IMR-90 (cell line): Measurements from ENCODE around the gene EDA. TPM values are rescaled to one million over a fixed set of nuclear protein-coding genes. Genes with fewer than 3 reads are reported as not detected.

Source experiments
- ATAC-seq: fragments of 200-7000 bp; cut with Tn5 transposase; 2 replicates; pipeline ENCODE4 v1.9.1; 2020; ENCODE audit warnings: low read depth, mild to moderate bottlenecking, moderate library complexity
- BruUV-seq: library from RNA; stranded (reverse); fragments of 400-500 nt; replicated peaks from 2 replicates; lab custom pipeline; 2021; lab: Mats Ljungman, UMichigan
- CTCF ChIA-PET: fragments of 300-600 bp; formaldehyde crosslinking; extraction: SDS; loops from one replicate; lab custom pipeline; 2021; ENCODE audit warnings: antibody characterized with exemption; lab: Yijun Ruan, JAX
- POLR2A ChIA-PET: fragments of 300-600 bp; sonication (Branson Sonifier 250); formaldehyde crosslinking; loops from one replicate; lab custom pipeline; 2022; ENCODE audit warnings: antibody characterized with exemption; ENCODE audit not compliant: unreplicated experiment; lab: Charles Lee
- DNase-seq: peaks from one replicate; pipeline ENCODE4 v3.0.0; 2013
- H2AFZ ChIP-seq: replicated peaks from 2 replicates; pipeline ENCODE3; 2013; ENCODE audit warnings: low read length, mild to moderate bottlenecking; ENCODE audit not compliant: poor library complexity
- H2AK5ac ChIP-seq: 2 replicates; pipeline ENCODE4 v1.6.1; 2013; ENCODE audit warnings: low read depth, low read length, inconsistent platforms
- H2AK9ac ChIP-seq: replicated peaks from 2 replicates; pipeline ENCODE3; 2013; ENCODE audit warnings: mild to moderate bottlenecking, low read depth, low read length, moderate library complexity; ENCODE audit not compliant: poor library complexity
- H2BK120ac ChIP-seq: 2 replicates; pipeline ENCODE4 v1.6.1; 2013; ENCODE audit warnings: low read depth, low read length, inconsistent platforms
- H2BK15ac ChIP-seq: 3 replicates; pipeline ENCODE4 v1.6.1; 2013; ENCODE audit warnings: low read depth, low read length, inconsistent platforms
- H2BK20ac ChIP-seq: 2 replicates; pipeline ENCODE4 v1.6.1; 2013; ENCODE audit warnings: low read depth, mild to moderate bottlenecking, inconsistent platforms, low read length, moderate library complexity
- H2BK5ac ChIP-seq: 2 replicates; pipeline ENCODE4 v1.6.1; 2013; ENCODE audit warnings: mild to moderate bottlenecking, low read depth, low read length, inconsistent platforms; ENCODE audit not compliant: poor library complexity, severe bottlenecking
- H3K14ac ChIP-seq: replicated peaks from 2 replicates; pipeline ENCODE4 v1.6.1; 2013; ENCODE audit warnings: low read depth, low read length, inconsistent platforms
- H3K18ac ChIP-seq: 2 replicates; pipeline ENCODE4 v1.6.1; 2013; ENCODE audit warnings: low read depth, low read length, control low read depth
- H3K23ac ChIP-seq: 2 replicates; pipeline ENCODE4 v1.6.1; 2013; ENCODE audit warnings: low read depth, low read length, inconsistent platforms
- H3K27ac ChIP-seq: 2 replicates; pipeline ENCODE4 v1.5.1; 2013; ENCODE audit warnings: mild to moderate bottlenecking, control low read depth, low read length; ENCODE audit not compliant: insufficient read depth
- H3K27me3 ChIP-seq: 2 replicates; pipeline ENCODE4 v1.6.1; 2013; ENCODE audit warnings: low read length; ENCODE audit not compliant: control insufficient read depth, insufficient read depth
- H3K36me3 ChIP-seq: 2 replicates; pipeline ENCODE4 v1.6.1; 2013; ENCODE audit warnings: low read length, mixed read lengths; ENCODE audit not compliant: control insufficient read depth, insufficient read depth
- H3K4ac ChIP-seq: 2 replicates; pipeline ENCODE4 v1.6.1; 2013; ENCODE audit warnings: low read depth, low read length, inconsistent platforms
- H3K4me1 ChIP-seq: 2 replicates; pipeline ENCODE4 v1.6.1; 2013; ENCODE audit warnings: low read length, mixed read lengths; ENCODE audit not compliant: control insufficient read depth, insufficient read depth
- H3K4me2 ChIP-seq: 2 replicates; pipeline ENCODE4 v1.6.1; 2013; ENCODE audit warnings: low read depth, mild to moderate bottlenecking, control low read depth, low read length, moderate library complexity
- H3K4me3 ChIP-seq: 2 replicates; pipeline ENCODE4 v1.5.1; 2013; ENCODE audit warnings: low read depth, mild to moderate bottlenecking, control low read depth, low read length, moderate library complexity; ENCODE audit not compliant: insufficient read depth
- H3K56ac ChIP-seq: 2 replicates; pipeline ENCODE4 v1.6.1; 2013; ENCODE audit warnings: low read length, inconsistent platforms; ENCODE audit not compliant: insufficient read depth; ENCODE audit errors: extremely low read depth
- H3K79me1 ChIP-seq, 2 experiments: 2 replicates each; pipeline ENCODE4 v1.6.1; 2013; ENCODE audit warnings: low read length in 2 of 2, inconsistent platforms in 1 of 2, low read depth in 1 of 2
- H3K9ac ChIP-seq: 2 replicates; pipeline ENCODE4 v1.6.1; 2013; ENCODE audit warnings: low read depth, low read length, control low read depth
- H3K9me1 ChIP-seq: 2 replicates; pipeline ENCODE4 v1.6.1; 2013; ENCODE audit warnings: low read length, inconsistent platforms; ENCODE audit not compliant: insufficient read depth
- H3K9me3 ChIP-seq: 2 replicates; pipeline ENCODE4 v1.6.1; 2013; ENCODE audit warnings: low read length; ENCODE audit not compliant: control insufficient read depth, insufficient read depth
- H4K20me1 ChIP-seq: 2 replicates; pipeline ENCODE4 v1.6.1; 2013; ENCODE audit warnings: low read length, inconsistent platforms; ENCODE audit not compliant: insufficient read depth
- H4K5ac ChIP-seq: 2 replicates; pipeline ENCODE4 v1.6.1; 2013; ENCODE audit warnings: mild to moderate bottlenecking, low read depth, low read length, control low read depth
- H4K8ac ChIP-seq, 2 experiments: 2 replicates each; pipeline ENCODE4 v1.6.1; 2013; ENCODE audit warnings: low read depth in 2 of 2, low read length in 2 of 2, control low read depth in 1 of 2, inconsistent platforms in 1 of 2
- H4K91ac ChIP-seq: 2 replicates; pipeline ENCODE4 v1.6.1; 2013; ENCODE audit warnings: low read depth, low read length, inconsistent platforms; ENCODE audit not compliant: insufficient read depth
- FOS ChIP-seq: fragments of 150-350 bp; IDR thresholded peaks from 2 replicates; pipeline ENCODE4 v1.6.1; 2016; ENCODE audit warnings: low read depth, low read length
- POLR2A ChIP-seq: IDR thresholded peaks from 2 replicates; pipeline ENCODE4 v1.6.1; 2012; ENCODE audit warnings: mild to moderate bottlenecking, low read depth, low read length
- WGBS, 2 experiments: methylation state at CpG; one replicate each; pipeline versions ENCODE4 v1.1.5 to v1.1.7; 2013; ENCODE audit warnings: missing lambda C conversion rate in 2 of 2; ENCODE audit not compliant: insufficient read length in 1 of 2; ENCODE audit errors: extremely low coverage in 2 of 2; 5-methylcytosine and 5-hydroxymethylcytosine counted together
- dilution Hi-C: fragments of 300-500 bp; cut with HindIII; formaldehyde crosslinking; loops from one replicate; pipeline ENCODE4 v1.14.3; 2018; ENCODE audit warnings: low sequenced_read_pairs; ENCODE audit not compliant: unreplicated experiment
- in situ Hi-C: fragments of 300-500 bp; cut with MboI; formaldehyde crosslinking; loops from 3 replicates; pipeline ENCODE4 v1.14.3; 2019; ENCODE audit warnings: low sequenced_read_pairs, inconsistent platforms, mixed read lengths
- intact Hi-C: fragments of 100-400 bp; cut with micrococcal nuclease; formaldehyde crosslinking; loops from 2 replicates; pipeline ENCODE4 v1.10.0; 2022
- polyA plus RNA-seq, 3 experiments: library from polyadenylated mRNA; depleted of rRNA; stranded (reverse); fragments of >200 nt; gene quantifications; 2 replicates each; pipeline ENCODE4 v1.2.3, GENCODE V29; 2012; ENCODE audit warnings: low replicate concordance in 1 of 3
- total RNA-seq: library from RNA; depleted of rRNA; stranded (reverse); fragments of >200 nt; gene quantifications from 2 replicates; pipeline ENCODE4 v1.2.3, GENCODE V29; 2012

Gene EDA
- total and polyA plus RNA-seq, 2 of the 4 experiments (the other 2 are of a cell fraction) = under 0.01 TPM; not detected in 1

DNA sequence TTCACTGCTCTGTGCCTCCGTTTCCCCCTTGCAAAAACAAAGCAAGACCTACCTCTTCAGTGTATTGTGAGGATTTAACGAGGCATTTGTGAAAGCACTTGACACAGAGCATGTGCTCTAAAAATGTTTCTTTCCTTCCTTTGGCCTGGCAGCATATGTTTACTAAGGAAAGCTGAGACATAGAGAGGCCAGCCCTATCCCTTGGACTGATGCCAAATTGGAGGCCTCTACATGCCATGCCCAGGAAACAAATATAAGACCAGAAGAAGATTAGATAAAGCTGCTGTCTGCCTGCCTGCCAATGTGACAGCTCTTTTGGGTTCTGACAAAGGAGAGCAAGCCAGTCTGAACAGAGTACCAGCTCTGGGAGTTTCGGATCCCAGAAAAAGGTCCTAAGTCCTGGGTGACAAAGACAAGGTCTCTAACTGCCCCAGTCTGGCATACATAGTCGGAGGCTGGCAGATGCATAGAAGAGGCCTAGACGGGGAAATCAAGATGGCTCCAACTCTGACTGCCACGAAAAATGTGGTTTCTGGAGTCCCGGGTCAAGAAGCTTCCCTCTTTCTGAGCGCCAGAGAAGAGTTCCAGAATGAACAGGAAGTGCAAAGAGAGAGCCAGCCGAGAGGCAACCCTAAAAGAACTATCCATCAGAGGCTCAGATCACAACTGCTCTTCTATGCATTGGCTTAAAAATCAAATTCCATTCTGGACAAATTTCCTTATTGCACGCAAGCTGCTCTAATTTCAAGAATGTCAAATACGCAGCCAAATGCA is 472.1 kb downstream of the EDA start:
- Histone ChIP-seq H3K56ac (no peak overlapping the region), H2BK20ac (peak overlapping the region; percentile 69; the same call in 1 of the 2 replicates), H3K4me1 (peaks cover 7% of the 10 kb centered on the region), H4K91ac (peak overlapping the region; percentile 20; the same call in 1 of the 2 replicates), H2BK5ac (peak overlapping the region; percentile 29), H3K27me3 (peaks cover 2% of the 10 kb centered on the region), H2AK5ac (no peak overlapping the region), H3K4ac (peak overlapping the region; percentile 64), H2BK15ac (no peak overlapping the region), H3K27ac (peak overlapping the region; percentile 95; the same call in 1 of the 2 replicates), H2AK9ac (peak overlapping the region; percentile 1), H3K9me1 (no peaks in the 10 kb centered on the region), H3K18ac (peak overlapping the region; percentile 54; the same call in 1 of the 2 replicates), H4K20me1 (no peaks in the 10 kb centered on the region), H3K4me3 (no peak overlapping the region), H3K23ac (no peak overlapping the region), H2BK120ac (peak overlapping the region; percentile 71), H3K79me1 (no peaks in the 10 kb centered on the region), H3K14ac (peak overlapping the region; percentile 29; the same call in 1 of the 2 replicates), H3K9ac (no peak overlapping the region), H3K9me3 (no peaks in the 10 kb centered on the region), H3K4me2 (no peak overlapping the region), H4K5ac (peak overlapping the region; percentile 64; the same call in 1 of the 2 replicates), H2AFZ (peak overlapping the region; percentile 72), H4K8ac (peak overlapping the region in 1 of 2 experiments; percentile 7; a peak in 1 of 4 replicates), H3K36me3 (no peaks in the 10 kb centered on the region)
- intact Hi-C loops (loop anchor here (2.0 kb wide), 1 partner anchor 49 kb away; no protein-coding TSS in a partner anchor), in situ Hi-C loops (no loop called here), dilution Hi-C loops (no loop called here)
- DNase-seq (peak; percentile 40), ATAC-seq (peak; percentile 65)
- ChIA-PET POLR2A (interaction anchor here (0.6 kb wide), 1 partner anchor 472 kb away, joined by 3 read pairs; the partner anchor contains the start of gene EDA), CTCF (interaction anchor here (0.6 to 2.4 kb wide), 2 partner anchors 9 to 88 kb away, joined by 3 to 11 read pairs; no protein-coding TSS in a partner anchor)
- 18% methylated on average over 5 of the region's 11 CpGs; no CpG with 5 or more reads in 1 of the 2 experiments for WGBS, 2 experiments
- BruUV-seq = no TSS peak
- TF ChIP-seq POLR2A = no peak
- no peak for TF ChIP-seq FOS
